ENCODE measurements around the gene CDC25B. TPM values are rescaled to one million over a fixed set of nuclear protein-coding genes. Genes with fewer than 3 reads are reported as not detected.

Gene CDC25B
- total RNA-seq, 1 donor from 2014 or later, result 51.1 TPM

DNA sequence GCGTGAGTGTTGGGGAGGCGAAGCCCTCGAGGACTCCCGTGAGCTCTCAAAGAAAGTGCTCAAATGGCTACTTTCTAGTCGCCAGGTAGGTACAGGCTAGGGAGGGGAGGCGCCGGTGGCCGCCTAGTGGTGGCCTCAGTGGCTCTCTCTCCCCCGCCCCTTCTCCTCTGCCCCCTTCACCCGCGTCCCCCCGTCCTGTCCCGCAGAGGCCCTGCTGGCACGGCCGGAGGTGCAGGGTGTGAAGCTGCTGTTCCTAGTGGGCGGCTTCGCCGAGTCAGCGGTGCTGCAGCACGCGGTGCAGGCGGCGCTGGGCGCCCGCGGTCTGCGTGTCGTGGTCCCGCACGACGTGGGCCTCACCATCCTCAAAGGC, 44.8 kb upstream of the CDC25B start:
- Mint-ChIP-seq H3K27ac (no peak overlapping the region), H3K9me3 (no peaks in the 10 kb centered on the region), H3K27me3 (peaks cover 47% of the 10 kb centered on the region), H3K4me3 (no peak overlapping the region), H3K36me3 (no peaks in the 10 kb centered on the region), H3K4me1 (ENCODE audit: unreplicated experiment) (peaks cover 3% of the 10 kb centered on the region)
- TF ChIP-seq, protein P1, sequence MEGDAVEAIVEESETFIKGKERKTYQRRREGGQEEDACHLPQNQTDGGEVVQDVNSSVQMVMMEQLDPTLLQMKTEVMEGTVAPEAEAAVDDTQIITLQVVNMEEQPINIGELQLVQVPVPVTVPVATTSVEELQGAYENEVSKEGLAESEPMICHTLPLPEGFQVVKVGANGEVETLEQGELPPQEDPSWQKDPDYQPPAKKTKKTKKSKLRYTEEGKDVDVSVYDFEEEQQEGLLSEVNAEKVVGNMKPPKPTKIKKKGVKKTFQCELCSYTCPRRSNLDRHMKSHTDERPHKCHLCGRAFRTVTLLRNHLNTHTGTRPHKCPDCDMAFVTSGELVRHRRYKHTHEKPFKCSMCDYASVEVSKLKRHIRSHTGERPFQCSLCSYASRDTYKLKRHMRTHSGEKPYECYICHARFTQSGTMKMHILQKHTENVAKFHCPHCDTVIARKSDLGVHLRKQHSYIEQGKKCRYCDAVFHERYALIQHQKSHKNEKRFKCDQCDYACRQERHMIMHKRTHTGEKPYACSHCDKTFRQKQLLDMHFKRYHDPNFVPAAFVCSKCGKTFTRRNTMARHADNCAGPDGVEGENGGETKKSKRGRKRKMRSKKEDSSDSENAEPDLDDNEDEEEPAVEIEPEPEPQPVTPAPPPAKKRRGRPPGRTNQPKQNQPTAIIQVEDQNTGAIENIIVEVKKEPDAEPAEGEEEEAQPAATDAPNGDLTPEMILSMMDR (conservative IDR thresholded peaks at IDR 0.05), result peak; percentile 52
- no peak for DNase-seq (ENCODE audit: extremely low spot score, unreplicated experiment)

DNA sequence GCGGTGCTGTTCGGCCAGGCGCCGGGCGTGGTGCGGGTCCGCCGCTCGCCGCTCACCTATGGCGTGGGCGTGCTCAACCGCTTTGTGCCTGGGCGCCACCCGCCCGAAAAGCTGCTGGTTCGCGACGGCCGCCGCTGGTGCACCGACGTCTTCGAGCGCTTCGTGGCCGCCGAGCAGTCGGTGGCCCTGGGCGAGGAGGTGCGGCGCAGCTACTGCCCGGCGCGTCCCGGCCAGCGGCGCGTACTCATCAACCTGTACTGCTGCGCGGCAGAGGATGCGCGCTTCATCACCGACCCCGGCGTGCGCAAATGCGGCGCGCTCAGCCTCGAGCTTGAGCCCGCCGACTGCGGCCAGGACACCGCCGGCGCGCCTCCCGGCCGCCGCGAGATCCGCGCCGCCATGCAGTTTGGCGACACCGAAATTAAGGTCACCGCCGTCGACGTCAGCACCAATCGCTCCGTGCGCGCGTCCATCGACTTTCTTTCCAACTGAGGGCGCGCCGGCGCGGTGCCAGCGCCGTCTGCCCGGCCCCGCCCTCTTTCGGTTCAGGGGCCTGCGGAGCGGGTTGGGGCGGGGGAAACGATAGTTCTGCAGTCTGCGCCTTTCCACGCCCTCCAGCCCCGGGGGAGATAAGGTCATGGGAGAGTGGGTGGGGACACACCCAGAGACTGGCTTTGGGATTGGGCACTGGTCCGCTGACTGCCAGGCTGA, 44.3 kb upstream of the CDC25B start:
- H3K9me3 Mint-ChIP-seq, result no peaks in the 10 kb centered on the region
- H3K4me3 Mint-ChIP-seq, result peak overlapping the region; percentile 74
- peak overlapping the region; percentile 66 for H3K27ac Mint-ChIP-seq
- TF ChIP-seq, protein P1 (conservative IDR thresholded peaks at IDR 0.05), result no peak
- H3K36me3 Mint-ChIP-seq, result no peaks in the 10 kb centered on the region
- H3K4me1 Mint-ChIP-seq (ENCODE audit: unreplicated experiment), result peaks cover 3% of the 10 kb centered on the region
- DNase-seq (ENCODE audit: extremely low spot score, unreplicated experiment), result no peak
- peaks cover 41% of the 10 kb centered on the region for H3K27me3 Mint-ChIP-seq

DNA sequence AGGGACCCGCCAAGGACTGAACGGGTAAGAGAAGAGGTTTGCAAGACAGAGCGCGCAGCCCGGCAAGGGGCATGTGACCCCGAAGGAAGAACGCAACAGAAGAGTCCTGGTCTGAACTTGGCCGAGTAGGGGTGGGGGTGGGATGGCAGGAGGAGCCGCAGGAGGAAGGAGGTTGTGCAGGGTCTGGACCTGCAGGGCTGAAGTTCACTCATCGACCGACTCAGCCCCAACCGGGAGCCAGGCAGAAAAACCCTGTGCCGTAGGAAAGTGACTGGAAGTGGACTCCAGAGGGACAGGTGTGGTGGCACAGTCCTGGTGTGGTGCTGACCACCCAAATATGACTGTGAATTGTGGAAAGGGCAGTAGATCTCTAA, 43.7 kb upstream of the CDC25B start:
- Mint-ChIP-seq H3K27ac (peak overlapping the region; percentile 66), H3K27me3 (peaks cover 36% of the 10 kb centered on the region), H3K4me1 (ENCODE audit: unreplicated experiment) (peaks cover 3% of the 10 kb centered on the region), H3K36me3 (no peaks in the 10 kb centered on the region), H3K9me3 (no peaks in the 10 kb centered on the region), H3K4me3 (peak overlapping the region; percentile 74)
- no peak for DNase-seq (ENCODE audit: extremely low spot score, unreplicated experiment)
- TF ChIP-seq, protein P1 (conservative IDR thresholded peaks at IDR 0.05), result no peak

DNA sequence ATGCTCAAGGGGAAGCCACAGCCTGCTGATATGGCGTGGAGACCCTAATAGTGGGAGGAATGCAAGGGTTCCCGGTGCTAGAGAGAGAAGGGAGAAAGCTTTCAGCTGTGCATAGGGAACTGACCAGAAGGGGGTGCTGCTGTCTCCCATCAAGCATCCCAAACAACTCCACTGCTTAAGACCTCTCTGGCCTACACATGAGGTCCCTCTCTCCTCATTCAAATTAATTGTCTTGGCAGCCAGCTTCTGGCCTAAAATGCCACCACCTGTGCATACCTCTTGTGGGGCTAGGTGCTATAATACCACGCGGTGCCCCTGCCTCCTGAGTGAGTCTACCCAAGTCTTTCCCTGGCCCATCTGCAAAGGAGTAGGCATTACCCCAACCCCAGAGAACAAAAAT, 43.0 kb upstream of the CDC25B start:
- Mint-ChIP-seq H3K9me3 (no peaks in the 10 kb centered on the region), H3K27me3 (peaks cover 31% of the 10 kb centered on the region), H3K4me3 (peak overlapping the region; percentile 49), H3K36me3 (no peaks in the 10 kb centered on the region), H3K4me1 (ENCODE audit: unreplicated experiment) (peaks cover 3% of the 10 kb centered on the region), H3K27ac (no peak overlapping the region)
- TF ChIP-seq, protein P1 (conservative IDR thresholded peaks at IDR 0.05), result peak; percentile 80
- DNase-seq (ENCODE audit: extremely low spot score, unreplicated experiment), result no peak

DNA sequence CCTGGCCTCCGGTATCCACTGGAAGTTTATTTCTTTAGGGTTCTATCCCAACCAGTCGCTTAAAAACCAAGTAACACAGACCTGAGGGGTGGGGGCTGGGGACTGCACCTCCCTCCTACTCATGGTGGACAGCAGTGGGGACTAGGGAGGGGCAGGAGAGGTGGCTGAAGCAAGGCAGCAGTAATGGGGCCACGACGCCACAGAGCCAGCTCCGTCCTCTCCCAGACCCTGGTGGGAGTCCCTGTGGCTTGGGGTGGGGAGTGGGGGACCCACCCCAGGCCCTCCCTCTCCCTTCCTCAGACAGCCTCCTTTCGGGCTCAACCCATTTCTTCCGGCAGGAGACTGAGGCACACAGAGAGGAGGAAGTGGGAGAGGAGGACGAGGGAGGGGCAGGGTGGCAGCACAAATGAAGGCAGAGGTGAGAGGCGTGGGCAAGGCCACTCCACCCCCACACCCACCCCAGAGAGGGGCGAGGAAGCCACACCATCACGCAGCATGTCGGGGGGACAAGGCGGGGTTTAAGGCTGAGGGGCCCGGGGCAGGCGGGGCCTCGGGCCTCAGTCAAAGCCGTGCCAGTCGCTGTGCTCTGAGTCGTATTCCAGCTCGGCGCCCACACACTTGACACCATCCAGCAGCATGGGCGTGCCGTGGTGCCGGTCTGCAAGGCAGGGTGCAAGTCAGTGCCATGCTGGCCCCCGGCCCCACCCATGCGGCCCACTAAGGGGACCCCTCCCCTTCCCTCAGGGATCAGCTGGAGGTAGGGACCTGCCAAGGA, 42.4 kb upstream of the CDC25B start:
- Mint-ChIP-seq H3K4me3 (no peak overlapping the region), H3K27ac (no peak overlapping the region), H3K27me3 (peaks cover 28% of the 10 kb centered on the region), H3K9me3 (no peaks in the 10 kb centered on the region), H3K36me3 (no peaks in the 10 kb centered on the region), H3K4me1 (ENCODE audit: unreplicated experiment) (peaks cover 3% of the 10 kb centered on the region)
- no peak for DNase-seq (ENCODE audit: extremely low spot score, unreplicated experiment)
- TF ChIP-seq, protein P1 (conservative IDR thresholded peaks at IDR 0.05), result no peak
